Gastrocnemius medialis (tissue), 4 donors: Measurements from ENCODE around the gene HAGHL. TPM values are rescaled to one million over a fixed set of nuclear protein-coding genes. Genes with fewer than 3 reads are reported as not detected.

Experiments
- ATAC-seq, 2 donors: fragments of 150-250 bp; one replicate each; pipeline ENCODE4 v1.9.1; 2016
- DNase-seq, 2 donors: peaks; one replicate each; pipeline ENCODE4 v3.0.0-alpha.2; 2019
- H3K27ac ChIP-seq, 4 donors: fragments of 200-600 bp; sonication (generic); 1 replicate in 1 of 4; 2 replicates in 3 of 4; pipeline ENCODE4 v1.5.1; 2016 to 2018; ENCODE audit warnings: mild to moderate bottlenecking in 2 of 4, moderate library complexity in 1 of 4
- H3K27me3 ChIP-seq, 3 donors: fragments of 200-600 bp; sonication (generic) in 2 of 3; 1 replicate in 1 of 3; 2 replicates in 2 of 3; pipeline versions ENCODE4 v1.5.1 to v1.6.0; 2016 to 2019; ENCODE audit warnings: mild to moderate bottlenecking in 1 of 3, moderate library complexity in 1 of 3
- H3K36me3 ChIP-seq, 2 donors: fragments of 200-600 bp; sonication (generic) in 1 of 2; one replicate each; pipeline ENCODE4 v1.5.1; 2017 to 2018
- H3K4me1 ChIP-seq, 2 donors: fragments of 200-600 bp; sonication (generic) in 1 of 2; one replicate each; pipeline ENCODE4 v1.5.1; 2016 to 2017; ENCODE audit warnings: mild to moderate bottlenecking in 2 of 2
- H3K4me3 ChIP-seq, 4 donors: fragments of 200-600 bp; sonication (generic) in 3 of 4; 1 replicate in 1 of 4; 2 replicates in 3 of 4; pipeline ENCODE4 v1.5.1; 2016 to 2019; ENCODE audit warnings: mild to moderate bottlenecking in 2 of 4
- H3K9me3 ChIP-seq, 3 donors: fragments of 200-600 bp; sonication (generic) in 2 of 3; 1 replicate in 1 of 3; 2 replicates in 2 of 3; pipeline ENCODE4 v1.5.1; 2016 to 2019
- CTCF ChIP-seq, 5 experiments: fragments of 450-650 bp in 3 of 5; fragments of 200-600 bp in 2 of 5; sonication (generic) in 2 of 5; IDR thresholded peaks in 4 of 5; conservative IDR thresholded peaks in 1 of 5; 1 replicate in 4 of 5; 2 replicates in 1 of 5; pipeline ENCODE4 v1.5.1; 2016 to 2019; ENCODE audit warnings: antibody characterized with exemption in 5 of 5, mild to moderate bottlenecking in 3 of 5, moderate library complexity in 3 of 5
- POLR2A ChIP-seq, 2 donors: fragments of 450-650 bp; IDR thresholded peaks; one replicate each; pipeline ENCODE4 v1.6.1; 2017; ENCODE audit warnings: antibody characterized with exemption in 2 of 2, mild to moderate bottlenecking in 2 of 2, moderate library complexity in 2 of 2
- in situ Hi-C, 4 donors: fragments of 200-750 bp; cut with MboI; loops; one replicate each; pipeline versions ENCODE4 v1.15.0 to v1.8.0; 2017; ENCODE audit warnings: low sequenced_read_pairs in 4 of 4
- intact Hi-C: fragments of 100-400 bp; cut with DNase I; formaldehyde crosslinking; loops from one replicate; pipeline ENCODE4 v1.15.1; 2023; ENCODE audit warnings: low total_unique reads
- total RNA-seq, 4 donors: library from RNA; depleted of rRNA; stranded (reverse); fragments of >200 nt; gene quantifications; one replicate each; pipeline versions ENCODE4 v1.1.0 to v1.2.3, GENCODE V29; 2016

HAGHL gene
- total RNA-seq, 4 donors from 2014 or later = 0.27 to 0.42 TPM; not detected in 2

GRCh38 chr16:768428-768827, 41.5 kb downstream of the HAGHL start:
- Histone ChIP-seq H3K27me3 (peaks cover 6 to 20% (median 6%) of the 10 kb centered on the region in 3 donors), H3K9me3 (no peaks in the 10 kb centered on the region), H3K4me1 (no peaks in the 10 kb centered on the region), H3K4me3 (no peak overlapping the region), H3K36me3 (no peaks in the 10 kb centered on the region), H3K27ac (no peak overlapping the region)
- in situ Hi-C loops = no loop called here
- DNase-seq (no peak), ATAC-seq (no peak)
- intact Hi-C loops = no loop called here
- TF ChIP-seq CTCF (IDR thresholded peaks at IDR 0.05 in 4 of 5, conservative IDR thresholded peaks at IDR 0.05 in 1 of 5) (no peak), POLR2A (IDR thresholded peaks at IDR 0.05) (no peak)

- peaks cover 0 to 20% (median 6%) of the 10 kb centered on the region in 3 donors for H3K27me3 ChIP-seq
- no peak for DNase-seq
- H3K4me3 ChIP-seq = no peak overlapping the region
- H3K27ac ChIP-seq = no peak overlapping the region
- intact Hi-C loops = no loop called here
- ATAC-seq = no peak
- H3K9me3 ChIP-seq = no peaks in the 10 kb centered on the region
- no peak for TF ChIP-seq POLR2A (IDR thresholded peaks at IDR 0.05)
- no peak for TF ChIP-seq CTCF (IDR thresholded peaks at IDR 0.05 in 4 of 5, conservative IDR thresholded peaks at IDR 0.05 in 1 of 5)
- H3K36me3 ChIP-seq = no peaks in the 10 kb centered on the region
- no peaks in the 10 kb centered on the region for H3K4me1 ChIP-seq
- in situ Hi-C loops = no loop called here
Measured at GRCh38 chr16:769184-769784, 42.4 kb downstream of the HAGHL start.

- in situ Hi-C loops = no loop called here
- no peak overlapping the region for H3K27ac ChIP-seq
- peaks cover 0 to 14% (median 6%) of the 10 kb centered on the region in 3 donors for H3K27me3 ChIP-seq
- no peaks in the 10 kb centered on the region for H3K9me3 ChIP-seq
- intact Hi-C loops = no loop called here
- DNase-seq (no peak), ATAC-seq (no peak)
- TF ChIP-seq POLR2A (IDR thresholded peaks at IDR 0.05) = no peak
- H3K4me1 ChIP-seq = no peaks in the 10 kb centered on the region
- H3K4me3 ChIP-seq = no peak overlapping the region
- no peaks in the 10 kb centered on the region for H3K36me3 ChIP-seq
Measured at GRCh38 chr16:769934-770333, 43.0 kb downstream of the HAGHL start.

DNA sequence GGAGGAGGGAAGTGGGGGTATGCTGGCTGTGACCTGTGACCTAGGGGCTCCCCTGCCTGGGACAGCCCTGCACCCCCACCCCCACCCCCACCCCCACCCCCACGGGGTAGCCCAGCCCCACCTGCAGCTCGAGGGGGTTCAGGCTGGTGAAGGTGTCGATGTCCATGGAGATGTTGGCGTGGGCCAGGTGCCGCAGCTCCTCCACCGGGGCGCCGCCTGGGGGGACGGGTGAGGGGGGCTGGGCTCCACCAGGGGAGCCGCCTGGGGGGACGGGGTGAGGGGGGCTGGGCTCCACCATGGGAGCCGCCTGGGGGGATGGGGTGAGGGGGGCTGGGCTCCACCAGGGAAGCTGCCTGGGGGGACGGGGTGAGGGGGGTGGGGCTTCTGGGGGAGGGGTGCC, 43.5 kb downstream of the HAGHL start:
- no peak for DNase-seq
- H3K27ac ChIP-seq = no peak overlapping the region
- H3K27me3 ChIP-seq = peaks cover 0 to 9% (median 6%) of the 10 kb centered on the region in 3 donors
- no peak overlapping the region for H3K4me3 ChIP-seq
- intact Hi-C loops (no loop called here), in situ Hi-C loops (no loop called here)
- TF ChIP-seq CTCF (IDR thresholded peaks at IDR 0.05 in 4 of 5, conservative IDR thresholded peaks at IDR 0.05 in 1 of 5) (no peak), POLR2A (IDR thresholded peaks at IDR 0.05) (no peak)
- ATAC-seq = no peak
- no peaks in the 10 kb centered on the region for H3K36me3 ChIP-seq
- no peaks in the 10 kb centered on the region for H3K4me1 ChIP-seq
- H3K9me3 ChIP-seq = no peaks in the 10 kb centered on the region

DNA sequence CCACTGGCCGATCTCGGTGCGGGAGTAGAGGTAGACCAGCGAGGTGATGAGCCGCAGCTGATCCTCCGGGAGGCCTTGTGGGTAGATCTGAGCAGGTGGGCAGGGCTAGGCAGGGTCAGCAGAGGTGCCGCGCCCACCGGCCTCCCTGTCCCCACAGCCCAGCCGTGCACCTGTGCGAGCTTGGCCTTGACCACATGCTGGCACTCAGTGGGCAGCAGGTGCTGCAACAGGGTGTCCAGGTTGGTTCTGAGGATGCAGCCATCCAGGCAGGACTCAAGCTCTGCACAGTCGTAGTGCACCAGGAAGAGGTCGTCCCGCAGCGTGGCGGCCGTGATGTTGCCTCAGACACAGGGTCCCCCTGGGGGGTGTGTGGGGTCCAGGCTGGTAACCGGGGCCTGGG, 46.1 kb downstream of the HAGHL start:
- ATAC-seq = no peak
- TF ChIP-seq POLR2A (IDR thresholded peaks at IDR 0.05) = no peak
- no peak for TF ChIP-seq CTCF (IDR thresholded peaks at IDR 0.05 in 4 of 5, conservative IDR thresholded peaks at IDR 0.05 in 1 of 5)
- H3K9me3 ChIP-seq = no peaks in the 10 kb centered on the region
- peaks cover 1 to 19% (median 6%) of the 10 kb centered on the region in 3 donors for H3K27me3 ChIP-seq
- intact Hi-C loops (no loop called here), in situ Hi-C loops (no loop called here)
- H3K27ac ChIP-seq = no peak overlapping the region
- H3K36me3 ChIP-seq = no peaks in the 10 kb centered on the region
- no peaks in the 10 kb centered on the region for H3K4me1 ChIP-seq
- H3K4me3 ChIP-seq = no peak overlapping the region
- DNase-seq = no peak
